ENCODE measurements around the gene FTCD. TPM values are rescaled to one million over a fixed set of nuclear protein-coding genes. Genes with fewer than 3 reads are reported as not detected.
A peak's percentile ranks its signal among the peaks of the same experiment; 100 is the strongest.
"Not testable (repeated sequence)": the region's sequence is repeated elsewhere in the genome, so short reads cannot be mapped to it uniquely, and the experiment has no call there.

FTCD gene
- total RNA-seq, 2 donors from 2014 or later, result 0.27 TPM; not detected in 1

DNA sequence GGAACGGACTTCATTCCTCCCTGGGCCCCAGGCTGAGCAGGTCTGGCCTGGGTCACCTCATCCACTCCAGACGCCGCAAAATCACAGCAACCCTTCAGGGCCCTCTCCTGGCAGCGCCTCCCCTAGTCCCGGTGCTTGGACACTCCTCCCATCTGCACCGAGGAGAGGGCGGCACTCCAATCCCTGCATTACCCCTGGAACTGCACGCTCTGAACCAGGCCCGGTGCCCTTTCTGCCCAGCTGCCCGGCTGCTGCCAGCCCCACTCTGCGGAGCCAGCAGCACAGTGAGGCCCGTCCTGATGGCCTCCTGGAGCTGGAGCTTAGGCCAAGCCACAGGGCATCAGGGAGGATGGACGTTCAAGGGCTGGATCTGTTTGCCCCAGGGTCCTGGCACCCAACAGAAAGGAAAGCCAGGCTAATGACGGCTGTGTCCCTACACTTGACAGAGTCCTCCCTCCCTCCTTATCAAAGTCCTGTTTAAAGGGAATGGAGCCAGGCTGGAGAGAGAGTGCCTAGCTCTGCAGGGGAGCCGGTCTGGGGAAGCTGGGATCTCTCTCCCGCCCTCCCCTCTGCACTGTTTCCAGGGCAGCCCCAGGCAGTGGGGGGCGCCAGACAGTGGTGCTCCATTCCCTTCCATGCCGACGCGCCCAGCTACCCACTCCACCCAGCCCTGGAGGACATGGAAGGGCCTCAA is 44.7 kb downstream of the FTCD start:
- Histone ChIP-seq H3K27me3 (replicated peaks; ENCODE audit: insufficient read depth) (no peaks in the 10 kb centered on the region), H3K36me3 (peaks cover 53% of the 10 kb centered on the region), H3K27ac (peak overlapping the region; percentile 68 to 77), H3K4me1 (ENCODE audit: control insufficient read depth in 1 of 2, low read depth in 2 of 2) (peaks cover 23 to 38% of the 10 kb centered on the region in 2 donors), H3K9me3 (peaks cover 4% of the 10 kb centered on the region), H3K4me3 (peak overlapping the region; percentile 43)
- TF ChIP-seq, protein P1, sequence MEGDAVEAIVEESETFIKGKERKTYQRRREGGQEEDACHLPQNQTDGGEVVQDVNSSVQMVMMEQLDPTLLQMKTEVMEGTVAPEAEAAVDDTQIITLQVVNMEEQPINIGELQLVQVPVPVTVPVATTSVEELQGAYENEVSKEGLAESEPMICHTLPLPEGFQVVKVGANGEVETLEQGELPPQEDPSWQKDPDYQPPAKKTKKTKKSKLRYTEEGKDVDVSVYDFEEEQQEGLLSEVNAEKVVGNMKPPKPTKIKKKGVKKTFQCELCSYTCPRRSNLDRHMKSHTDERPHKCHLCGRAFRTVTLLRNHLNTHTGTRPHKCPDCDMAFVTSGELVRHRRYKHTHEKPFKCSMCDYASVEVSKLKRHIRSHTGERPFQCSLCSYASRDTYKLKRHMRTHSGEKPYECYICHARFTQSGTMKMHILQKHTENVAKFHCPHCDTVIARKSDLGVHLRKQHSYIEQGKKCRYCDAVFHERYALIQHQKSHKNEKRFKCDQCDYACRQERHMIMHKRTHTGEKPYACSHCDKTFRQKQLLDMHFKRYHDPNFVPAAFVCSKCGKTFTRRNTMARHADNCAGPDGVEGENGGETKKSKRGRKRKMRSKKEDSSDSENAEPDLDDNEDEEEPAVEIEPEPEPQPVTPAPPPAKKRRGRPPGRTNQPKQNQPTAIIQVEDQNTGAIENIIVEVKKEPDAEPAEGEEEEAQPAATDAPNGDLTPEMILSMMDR (IDR thresholded peaks at IDR 0.05), result no peak
- peak; percentile 15 for DNase-seq (ENCODE audit: low spot score)
- peak; percentile 67 for ATAC-seq (ENCODE audit: insufficient number of reproducible peaks, low FRiP score, low read depth)

DNA sequence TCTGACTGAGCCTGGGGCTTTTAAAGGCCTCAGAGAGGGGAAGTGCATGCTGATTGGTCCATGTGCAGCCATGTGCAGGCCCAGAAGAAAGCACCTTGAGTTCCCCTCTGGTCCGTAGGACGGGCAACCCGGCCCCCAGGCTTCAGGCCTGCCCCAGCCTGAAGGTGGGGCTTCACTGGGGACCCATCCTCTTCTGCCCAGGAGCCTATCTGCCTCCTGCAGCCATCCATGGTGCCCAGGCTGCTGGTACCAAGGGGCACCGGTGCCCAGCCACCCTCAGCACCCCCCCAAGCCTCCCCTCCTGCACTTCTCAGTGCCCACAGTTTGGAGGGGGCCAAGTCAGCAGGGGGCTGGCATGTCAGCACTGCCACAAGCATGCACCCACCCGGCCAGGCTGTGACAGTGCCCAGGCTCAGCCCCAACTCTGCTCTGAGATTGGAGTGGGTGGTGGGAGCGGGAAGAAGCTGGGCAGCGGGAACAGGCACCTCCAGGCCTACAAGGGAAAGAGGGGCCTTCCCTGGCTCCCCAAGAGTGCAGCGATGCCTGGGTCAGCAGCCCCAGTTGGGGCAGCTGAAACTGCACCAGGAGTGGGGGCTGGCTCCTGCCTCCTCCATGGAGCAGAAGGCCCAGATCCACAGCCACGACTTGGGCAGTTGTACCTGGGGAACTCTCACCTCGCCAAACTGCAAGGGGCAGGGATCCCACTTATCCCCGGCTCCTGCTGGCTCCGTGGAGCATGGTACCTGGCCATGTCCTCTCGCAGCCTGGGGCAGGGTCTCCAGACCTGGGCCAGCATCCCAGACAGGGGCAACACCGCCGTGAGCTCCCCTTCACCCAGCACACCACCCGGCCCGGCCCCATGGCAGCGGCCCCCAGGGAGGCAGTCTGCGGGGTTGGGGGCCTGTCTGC is 45.8 kb downstream of the FTCD start:
- peak; percentile 0 for DNase-seq (ENCODE audit: low spot score)
- peaks cover 4% of the 10 kb centered on the region for H3K9me3 ChIP-seq
- peak overlapping the region; percentile 68 to 77 for H3K27ac ChIP-seq
- H3K4me3 ChIP-seq, result peak overlapping the region; percentile 43
- H3K4me1 ChIP-seq (ENCODE audit: control insufficient read depth in 1 of 2, low read depth in 2 of 2), result peaks cover 23 to 38% of the 10 kb centered on the region in 2 donors
- TF ChIP-seq, protein P1 (IDR thresholded peaks at IDR 0.05), result no peak
- no peak for ATAC-seq (ENCODE audit: insufficient number of reproducible peaks, low FRiP score, low read depth)
- no peaks in the 10 kb centered on the region for H3K27me3 ChIP-seq (replicated peaks; ENCODE audit: insufficient read depth)
- H3K36me3 ChIP-seq, result peaks cover 42% of the 10 kb centered on the region

DNA sequence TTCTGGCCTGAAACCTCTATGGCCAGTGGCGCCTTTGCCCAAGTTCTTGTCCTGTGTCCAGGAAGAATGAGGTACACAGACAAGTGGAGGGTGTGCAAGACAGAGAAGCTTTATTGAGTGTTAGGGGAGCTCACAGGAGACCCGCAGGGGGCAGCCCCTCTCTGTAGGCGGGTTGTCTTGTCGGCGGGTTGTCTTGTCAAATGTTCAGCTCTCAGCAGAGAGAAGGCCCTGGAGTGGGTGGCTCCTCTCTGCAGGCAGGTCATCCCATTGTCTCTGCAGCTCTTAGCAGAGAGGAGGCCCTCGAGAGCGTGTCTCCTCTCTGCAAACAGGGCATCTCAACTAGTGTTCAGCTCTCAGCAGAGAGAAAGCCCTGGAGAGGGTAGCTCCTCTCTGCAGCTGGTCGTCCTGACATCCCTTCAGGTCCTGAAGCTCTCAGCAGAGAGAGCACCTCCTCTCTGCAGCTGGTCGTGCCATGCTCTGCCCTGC is 46.5 kb downstream of the FTCD start:
- DNase-seq (ENCODE audit: low spot score) (no peak), ATAC-seq (ENCODE audit: insufficient number of reproducible peaks, low FRiP score, low read depth) (no peak)
- peaks cover 4% of the 10 kb centered on the region for H3K9me3 ChIP-seq
- no peak overlapping the region for H3K4me3 ChIP-seq
- peaks cover 23 to 38% of the 10 kb centered on the region in 2 donors for H3K4me1 ChIP-seq (ENCODE audit: control insufficient read depth in 1 of 2, low read depth in 2 of 2)
- peak overlapping the region in 1 of 2 donors; percentile 77 for H3K27ac ChIP-seq
- TF ChIP-seq, protein P1 (IDR thresholded peaks at IDR 0.05), result no peak
- H3K27me3 ChIP-seq (replicated peaks; ENCODE audit: insufficient read depth), result no peaks in the 10 kb centered on the region
- H3K36me3 ChIP-seq, result peaks cover 35% of the 10 kb centered on the region

DNA sequence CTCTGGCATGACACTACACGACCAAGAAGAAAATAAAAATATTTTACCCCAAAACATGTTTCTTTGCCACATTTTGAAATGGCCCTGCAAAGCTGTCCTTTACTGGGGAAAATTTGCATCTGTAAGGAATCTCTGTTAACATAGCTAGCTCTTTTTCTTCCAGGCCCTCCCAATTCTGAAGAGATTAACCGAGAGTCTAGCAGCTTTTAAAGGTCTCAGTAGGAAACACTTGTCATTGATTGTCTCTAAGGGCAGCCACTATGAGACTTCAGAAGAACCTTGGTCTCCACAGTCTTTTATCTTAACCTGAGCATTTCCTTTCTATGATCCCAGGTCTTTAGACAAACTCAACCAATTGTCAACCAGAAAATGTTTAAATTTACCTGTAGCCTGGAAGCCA is 48.0 kb downstream of the FTCD start:
- not testable (repeated sequence) for ATAC-seq (ENCODE audit: insufficient number of reproducible peaks, low FRiP score, low read depth)

DNA sequence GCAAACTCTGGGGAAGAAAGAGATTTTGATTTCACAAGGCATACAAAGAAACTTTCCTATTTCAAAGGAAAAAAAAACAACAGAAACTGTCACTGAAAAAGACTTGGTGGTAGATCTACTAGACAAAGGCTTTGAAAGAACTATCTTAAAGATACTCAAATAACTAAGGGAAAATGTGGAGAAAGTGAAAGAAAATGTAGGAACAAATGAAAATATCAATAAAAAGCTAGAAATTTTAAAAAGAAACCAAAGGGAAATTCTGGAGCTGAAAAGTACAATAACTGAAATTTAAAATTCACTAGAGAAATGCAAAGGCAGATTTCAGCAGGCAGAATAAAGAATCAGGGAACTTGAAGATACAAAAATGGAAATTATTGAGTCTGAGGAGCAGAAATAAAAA is 51.3 kb downstream of the FTCD start:
- H3K27me3 ChIP-seq (replicated peaks; ENCODE audit: insufficient read depth), result no peaks in the 10 kb centered on the region
- no peak overlapping the region for H3K27ac ChIP-seq
- ATAC-seq (ENCODE audit: insufficient number of reproducible peaks, low FRiP score, low read depth), result no peak

More for the DNA sequence above, 48.0 kb downstream of the FTCD start:
- H3K9me3 ChIP-seq; DNase-seq (ENCODE audit: low spot score); H3K27me3 ChIP-seq (replicated peaks; ENCODE audit: insufficient read depth); H3K4me3 ChIP-seq; H3K27ac ChIP-seq: not testable (repeated sequence)
- H3K4me1 ChIP-seq (ENCODE audit: control insufficient read depth in 1 of 2, low read depth in 2 of 2), result peaks cover 23 to 38% of the 10 kb centered on the region in 2 donors
- peaks cover 20% of the 10 kb centered on the region for H3K36me3 ChIP-seq

More for the DNA sequence above, 51.3 kb downstream of the FTCD start:
- Histone ChIP-seq H3K9me3 (peaks cover 12% of the 10 kb centered on the region), H3K4me3 (no peak overlapping the region), H3K36me3 (peaks cover 5% of the 10 kb centered on the region), H3K4me1 (ENCODE audit: control insufficient read depth in 1 of 2, low read depth in 2 of 2) (peaks cover 8 to 25% of the 10 kb centered on the region in 2 donors)
- TF ChIP-seq, protein P1 (IDR thresholded peaks at IDR 0.05), result no peak
- no peak for DNase-seq (ENCODE audit: low spot score)

Data from thoracic aorta (tissue), 2 donors.